HEK293T (cell line): Measurements from ENCODE around the gene CYP4B1.

Source experiments
- ARNT ChIP-seq: fragments of 450-650 bp; IDR thresholded peaks from 2 replicates; pipeline ENCODE4 v1.6.1; 2017; ENCODE audit warnings: mild to moderate bottlenecking
- BHLHE40 ChIP-seq: fragments of 450-650 bp; IDR thresholded peaks from 2 replicates; pipeline ENCODE4 v1.6.1; 2016; ENCODE audit warnings: mild to moderate bottlenecking, moderate library complexity, borderline replicate concordance
- CTBP1 ChIP-seq: fragments of 450-650 bp; IDR thresholded peaks from 2 replicates; pipeline ENCODE4 v1.6.1; 2016; ENCODE audit warnings: borderline replicate concordance
- ELF4 ChIP-seq: fragments of 450-650 bp; IDR thresholded peaks from 2 replicates; pipeline ENCODE4 v1.6.1; 2017; ENCODE audit warnings: antibody characterized with exemption
- FOXA1 ChIP-seq: fragments of 450-650 bp; IDR thresholded peaks from 2 replicates; pipeline ENCODE4 v1.6.1; 2016; ENCODE audit warnings: mild to moderate bottlenecking
- FOXK2 ChIP-seq: fragments of 450-650 bp; IDR thresholded peaks from 2 replicates; pipeline ENCODE4 v1.6.1; 2016; ENCODE audit warnings: mild to moderate bottlenecking
- FOXM1 ChIP-seq: fragments of 450-650 bp; IDR thresholded peaks from 2 replicates; pipeline ENCODE4 v1.6.1; 2017; ENCODE audit warnings: mild to moderate bottlenecking, borderline replicate concordance
- HDGF ChIP-seq: fragments of 450-650 bp; IDR thresholded peaks from 2 replicates; pipeline ENCODE4 v1.6.1; 2017; ENCODE audit warnings: antibody characterized with exemption, borderline replicate concordance
- NFRKB ChIP-seq: fragments of 450-650 bp; IDR thresholded peaks from 2 replicates; pipeline ENCODE4 v1.6.1; 2016; ENCODE audit warnings: mild to moderate bottlenecking, moderate library complexity
- PKNOX1 ChIP-seq: fragments of 450-650 bp; IDR thresholded peaks from 2 replicates; pipeline ENCODE4 v1.6.1; 2016
- SP1 ChIP-seq: fragments of 450-650 bp; IDR thresholded peaks from 2 replicates; pipeline ENCODE4 v1.6.1; 2017
- SUZ12 ChIP-seq: fragments of 450-650 bp; IDR thresholded peaks from 2 replicates; pipeline ENCODE4 v1.6.1; 2016; ENCODE audit warnings: mild to moderate bottlenecking
- TARDBP ChIP-seq: fragments of 450-650 bp; IDR thresholded peaks from 2 replicates; pipeline ENCODE4 v1.6.1; 2016
- ZNF384 ChIP-seq: fragments of 450-650 bp; IDR thresholded peaks from 2 replicates; pipeline ENCODE4 v1.6.1; 2016

GRCh38 chr1:46809904-46810303, 11.1 kb downstream of the CYP4B1 start:
- TF ChIP-seq SP1 (no peak), PKNOX1 (no peak), CTBP1 (no peak), FOXK2 (no peak), TARDBP (no peak), HDGF (no peak), ZNF384 (no peak), BHLHE40 (no peak), ELF4 (no peak), FOXA1 (no peak), ARNT (no peak), NFRKB (no peak), FOXM1 (no peak), SUZ12 (no peak)
